GM21723 (cell line): ENCODE data around the gene CD248.
A peak's percentile ranks its signal among the peaks of the same experiment; 100 is the strongest.
"Not testable (repeated sequence)": the region's sequence is repeated elsewhere in the genome, so short reads cannot be mapped to it uniquely, and the experiment has no call there.

Experiments used
- ATAC-seq: cut with Tn5 transposase; IDR thresholded peaks from one replicate; pipeline ENCODE4 v1.9.1; 2021; ENCODE audit warnings: mild to moderate bottlenecking, moderate library complexity; ENCODE audit not compliant: unreplicated experiment

Gene CD248

DNA sequence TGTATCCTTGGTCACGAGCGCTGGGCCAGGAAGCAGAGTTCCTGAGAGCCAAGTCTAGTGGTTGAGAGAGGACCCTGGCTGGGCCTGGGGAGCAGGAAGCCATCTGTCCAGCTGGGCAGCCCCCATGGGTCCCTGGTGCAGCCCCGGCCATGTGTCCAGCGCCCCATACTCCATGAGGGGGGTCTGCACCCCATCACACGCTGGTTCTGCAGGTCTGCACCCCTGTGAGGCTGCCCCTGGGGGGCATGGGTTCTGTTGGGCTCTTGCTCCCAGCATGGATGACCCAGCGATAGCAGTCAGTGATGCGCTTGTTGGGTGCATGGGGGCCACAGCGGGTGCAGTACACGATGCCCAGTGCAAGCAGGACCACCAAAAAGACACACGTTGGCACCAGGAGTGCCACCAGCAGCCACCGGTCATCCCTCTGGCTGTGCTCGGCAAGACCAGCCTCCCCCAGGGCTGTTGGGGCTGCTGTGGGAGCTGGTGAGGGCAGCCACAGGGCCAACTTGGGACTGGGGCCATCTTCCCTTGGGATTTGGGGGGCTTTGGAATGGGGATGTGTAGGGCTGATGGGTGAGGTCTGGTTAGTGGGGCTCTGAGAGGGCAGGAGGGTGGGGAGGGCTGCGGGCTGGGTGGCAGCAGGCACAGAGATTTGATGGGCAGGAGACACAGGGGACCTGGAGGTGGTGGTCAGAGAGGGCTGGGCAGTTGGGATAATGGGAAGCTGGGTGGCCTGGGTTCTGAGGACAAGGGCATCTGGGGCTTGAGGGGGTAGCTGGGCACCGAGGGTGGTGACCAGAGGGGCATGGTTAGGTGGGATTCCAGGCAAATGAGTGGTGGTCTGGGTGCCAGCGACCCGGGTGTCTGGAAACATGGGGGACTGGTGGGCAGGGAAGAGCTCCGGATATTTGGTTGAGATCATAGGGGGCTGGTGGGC lies 2.0 kb downstream of the CD248 start:
- ATAC-seq: no peak

DNA sequence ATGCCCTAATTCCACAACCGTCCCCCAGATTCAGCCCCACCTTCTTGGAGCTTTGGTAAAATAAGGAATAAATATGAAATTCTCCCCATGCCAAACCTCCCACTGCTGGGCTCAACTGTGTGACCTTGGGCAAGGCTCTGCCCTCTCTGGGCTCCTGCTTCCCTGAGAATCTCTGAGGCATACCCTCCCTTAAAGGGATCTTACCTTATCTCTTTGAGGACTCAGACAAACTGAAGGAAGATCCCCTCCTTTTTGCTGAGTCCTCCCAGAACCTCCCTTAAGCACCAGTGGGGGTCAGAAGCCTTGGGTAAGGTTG lies 2.7 kb downstream of the CD248 start:
- ATAC-seq: no peak

DNA sequence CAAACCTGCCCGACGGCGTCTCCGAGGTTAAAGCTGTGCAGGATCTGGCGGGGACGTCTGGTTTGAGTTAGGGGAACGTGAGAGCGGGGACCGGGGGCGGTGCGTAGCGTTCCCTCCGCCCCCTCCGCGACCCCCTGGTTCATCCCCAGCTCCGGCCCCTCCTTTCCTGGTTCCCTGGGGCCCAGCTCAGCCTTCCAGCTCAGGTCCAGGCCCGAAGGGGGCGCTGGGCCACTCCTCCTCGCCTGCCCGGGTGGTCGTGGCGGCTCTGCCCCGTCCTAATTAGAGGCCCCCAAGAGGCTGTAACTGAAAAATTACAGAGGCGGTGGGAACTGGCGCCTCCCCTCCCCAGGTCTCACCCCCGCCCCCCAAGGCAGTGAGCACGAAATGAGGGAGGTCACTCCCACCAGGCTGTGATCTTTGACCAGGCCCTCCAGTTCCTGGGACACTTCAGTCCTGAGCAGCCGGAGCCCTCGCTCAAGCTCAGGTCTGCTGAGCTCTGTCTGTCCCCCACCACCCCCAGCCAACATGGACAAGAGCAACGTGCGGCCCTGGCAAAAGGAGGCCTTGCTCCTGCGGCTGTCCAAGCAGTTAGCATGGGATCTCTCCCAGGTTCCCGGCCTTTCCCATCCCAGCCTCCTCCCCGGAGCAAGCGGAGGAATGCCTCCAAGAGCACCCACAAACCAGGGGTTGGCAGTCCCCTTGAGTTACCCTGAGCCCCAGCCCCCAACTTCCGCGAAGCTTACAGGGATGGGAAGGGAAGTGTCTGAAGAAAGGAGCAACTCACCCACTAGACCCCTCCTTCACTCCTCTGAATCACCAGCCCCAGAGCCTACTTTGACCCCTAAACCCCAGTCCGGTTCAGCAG lies 3.3 kb downstream of the CD248 start:
- ATAC-seq: no peak

DNA sequence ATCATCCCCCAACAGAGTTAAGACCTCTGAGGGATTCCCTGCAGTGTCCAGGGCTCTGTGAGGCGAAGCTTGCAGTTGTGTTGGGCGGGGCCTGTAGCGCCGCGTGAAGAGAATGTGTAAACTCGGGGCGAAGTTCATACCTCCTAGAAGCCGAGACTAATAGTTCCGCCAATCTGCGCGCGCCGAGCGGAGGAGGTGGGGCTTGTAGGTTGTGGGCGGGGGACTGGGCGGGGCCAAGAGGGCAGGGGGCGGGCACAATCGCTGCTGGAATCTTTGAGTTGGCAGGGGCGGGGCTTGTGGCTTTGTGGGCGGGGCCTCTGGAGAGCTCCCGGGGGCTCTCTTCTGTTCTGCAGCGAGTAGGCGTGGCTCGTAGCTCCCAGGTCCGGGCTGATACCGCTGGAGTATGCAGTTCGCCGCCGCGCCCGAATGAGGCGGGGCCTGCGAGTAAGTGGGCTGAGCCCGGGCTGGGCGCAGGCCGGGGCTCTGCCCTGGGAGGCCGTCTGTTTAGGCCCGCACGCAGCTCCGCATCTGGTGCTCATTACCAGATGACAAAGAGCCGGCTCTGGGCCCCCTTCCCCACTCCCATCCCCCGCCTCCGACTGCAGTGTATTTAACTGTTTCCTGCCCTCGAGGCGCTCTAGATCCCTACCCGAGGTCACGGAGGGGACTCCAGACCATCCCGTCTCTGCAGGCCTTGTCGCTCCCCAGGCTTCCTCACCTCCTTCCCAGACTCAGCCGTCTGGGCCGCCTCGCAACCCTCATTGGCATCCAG lies 4.1 kb downstream of the CD248 start:
- ATAC-seq: peak; percentile 71

DNA sequence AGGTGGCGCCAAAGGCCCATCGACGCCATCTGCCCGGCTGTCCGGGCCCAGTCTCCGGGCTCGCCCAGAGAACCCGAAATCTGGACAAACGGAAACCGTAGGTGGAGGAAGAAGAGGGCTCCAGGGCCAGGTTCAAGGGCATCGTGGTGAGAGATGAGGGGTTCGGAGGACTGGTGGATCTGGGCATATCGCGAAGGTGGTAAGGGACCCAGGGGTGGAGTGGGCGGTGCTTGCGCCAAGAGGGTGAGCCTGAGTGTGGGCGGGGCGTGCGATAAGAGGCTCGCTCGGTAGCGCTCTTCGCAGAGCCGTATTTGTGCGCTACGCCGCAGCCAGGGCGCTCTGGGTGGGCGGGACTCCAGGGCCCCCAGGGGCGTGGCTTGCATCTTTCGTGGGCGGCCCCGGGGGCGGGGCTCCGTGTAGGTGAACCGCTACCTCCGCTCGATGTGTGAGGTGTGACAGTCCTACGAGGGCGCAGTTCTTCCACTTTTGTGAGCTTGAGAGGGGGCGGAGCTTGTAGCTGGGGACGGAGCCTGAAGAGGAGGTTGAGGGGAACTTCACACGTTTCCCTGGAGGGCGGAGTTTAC lies 4.8 kb downstream of the CD248 start:
- ATAC-seq: peak; percentile 65

DNA sequence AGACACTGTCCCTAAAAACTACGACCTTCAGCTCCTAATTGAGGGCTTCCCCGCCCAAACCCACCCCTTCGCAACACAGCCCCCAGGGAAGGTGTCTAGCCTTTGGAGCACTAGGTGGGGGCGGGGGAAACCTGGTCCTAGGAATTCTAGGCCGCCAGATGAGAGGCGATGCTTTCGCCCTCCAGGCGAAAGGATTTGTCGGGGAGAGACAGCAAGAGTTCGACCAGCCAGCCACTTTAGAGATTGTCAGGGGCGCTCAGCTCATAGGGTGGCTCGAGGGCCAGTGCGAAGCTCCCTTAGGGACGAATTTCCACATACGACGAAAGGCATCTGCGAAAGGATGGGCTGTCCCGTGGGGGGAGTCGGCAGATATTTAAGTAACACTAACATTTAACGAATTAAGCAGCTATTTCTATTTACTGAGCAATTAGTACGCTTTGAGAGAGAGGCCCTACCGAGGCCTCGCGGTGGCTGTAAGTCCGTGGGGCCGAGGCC lies 5.3 kb downstream of the CD248 start:
- ATAC-seq: no peak

DNA sequence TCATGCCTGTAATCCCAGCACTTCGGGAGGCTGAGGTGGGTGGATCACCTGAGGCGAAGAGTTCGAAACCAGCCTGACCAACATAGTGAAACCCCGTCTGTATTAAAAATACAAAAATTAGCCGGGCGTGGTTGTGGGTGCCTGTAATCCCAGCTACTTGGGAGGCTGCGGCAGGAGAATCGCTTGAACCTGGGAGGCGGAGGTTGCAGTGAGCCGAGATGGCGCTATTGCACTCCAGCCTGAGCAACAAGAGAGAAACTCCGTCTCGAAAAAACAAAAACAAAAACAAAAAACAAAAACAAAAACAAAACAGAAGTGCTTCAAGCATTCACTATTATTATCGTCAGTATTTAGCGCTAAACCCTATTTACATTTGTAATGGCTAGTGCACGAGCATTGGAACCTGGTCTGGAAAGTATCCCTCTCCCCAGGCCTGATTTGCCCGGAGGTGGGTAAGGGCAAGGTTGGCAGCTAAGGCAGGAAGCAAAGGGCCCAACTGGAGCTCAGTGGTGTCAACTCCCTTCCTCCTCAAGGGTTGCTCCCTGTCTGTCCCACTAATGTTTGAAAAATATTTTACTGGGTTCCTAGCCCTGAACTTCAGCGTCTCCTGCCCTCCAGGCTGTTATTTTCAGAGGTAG lies 5.9 kb downstream of the CD248 start:
- ATAC-seq: not testable (repeated sequence)

DNA sequence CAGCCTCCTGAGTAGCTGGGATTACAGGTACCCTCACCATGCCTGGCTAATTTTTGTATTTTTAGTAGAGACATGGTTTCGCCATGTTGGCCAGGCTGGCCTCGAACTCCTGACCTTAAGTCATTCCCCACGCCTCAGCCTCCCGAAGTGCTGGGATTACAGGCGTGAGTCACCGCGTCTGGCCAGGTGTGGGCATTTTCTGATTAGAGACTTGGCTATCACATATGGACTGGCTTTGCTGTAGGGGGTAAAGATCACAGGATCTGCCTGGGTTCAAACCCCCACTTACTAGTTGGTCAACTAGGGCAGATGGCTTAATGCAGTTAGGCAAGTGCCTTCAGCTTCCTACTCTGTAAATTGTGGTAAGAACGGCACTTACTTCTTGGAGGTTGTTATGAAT lies 6.5 kb downstream of the CD248 start:
- ATAC-seq: no peak

DNA sequence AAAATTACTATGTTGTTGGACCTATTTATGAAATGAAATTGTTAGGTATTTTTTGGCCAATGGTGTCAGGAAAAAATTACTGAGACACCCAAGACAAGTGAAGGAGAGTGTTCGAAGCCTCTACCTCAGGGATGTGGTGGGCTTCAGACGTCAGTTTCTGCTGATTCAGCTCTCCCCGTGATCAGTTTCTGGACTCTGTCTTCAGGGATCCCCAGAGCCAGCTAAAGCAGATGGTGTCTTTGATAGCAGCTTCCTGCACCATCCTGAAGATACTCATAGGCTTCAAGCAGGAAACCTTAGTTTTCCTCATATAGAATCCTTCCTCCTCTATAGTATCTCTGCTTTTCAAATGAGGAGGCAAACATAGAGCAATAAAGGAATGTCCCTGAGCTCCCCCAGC lies 7.4 kb downstream of the CD248 start:
- ATAC-seq: no peak

DNA sequence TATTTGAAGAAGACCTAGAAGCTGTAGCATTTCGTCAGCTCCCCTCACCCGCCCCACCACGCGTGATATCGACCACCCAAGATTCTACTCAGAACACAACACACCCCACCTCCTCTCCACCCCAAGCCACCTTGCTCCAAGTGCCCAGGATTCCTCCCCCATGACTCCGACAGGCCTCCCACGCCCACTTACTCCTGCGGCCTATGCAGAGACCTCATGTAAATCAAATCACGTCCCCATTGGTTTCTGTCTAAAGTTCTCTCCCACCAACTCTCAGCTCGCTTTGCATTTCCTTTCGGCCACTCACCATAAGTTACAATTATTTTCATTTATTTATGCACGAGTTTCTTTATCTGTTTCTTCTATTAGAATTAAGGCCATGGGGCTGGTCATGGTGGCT lies 14.2 kb downstream of the CD248 start:
- no peak for ATAC-seq

DNA sequence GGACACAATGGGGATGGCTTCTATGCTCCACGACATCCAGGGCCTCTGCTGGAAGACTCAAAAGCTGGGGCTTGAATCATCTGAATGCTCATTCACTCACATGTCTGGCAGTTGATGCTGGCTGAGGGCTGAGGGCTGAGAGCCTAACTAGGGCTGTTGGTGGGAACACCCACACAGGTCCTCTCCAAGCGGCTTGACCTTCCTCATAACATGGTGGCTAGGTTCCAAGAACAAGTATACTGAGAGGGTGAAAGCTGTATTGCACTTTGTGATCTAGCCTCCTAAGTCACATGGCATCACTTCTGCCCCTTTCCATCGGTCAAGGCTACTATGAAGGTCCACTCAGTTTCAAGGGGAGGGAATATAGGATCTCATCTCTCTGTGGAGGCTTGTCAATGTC lies 17.7 kb downstream of the CD248 start:
- no peak for ATAC-seq

DNA sequence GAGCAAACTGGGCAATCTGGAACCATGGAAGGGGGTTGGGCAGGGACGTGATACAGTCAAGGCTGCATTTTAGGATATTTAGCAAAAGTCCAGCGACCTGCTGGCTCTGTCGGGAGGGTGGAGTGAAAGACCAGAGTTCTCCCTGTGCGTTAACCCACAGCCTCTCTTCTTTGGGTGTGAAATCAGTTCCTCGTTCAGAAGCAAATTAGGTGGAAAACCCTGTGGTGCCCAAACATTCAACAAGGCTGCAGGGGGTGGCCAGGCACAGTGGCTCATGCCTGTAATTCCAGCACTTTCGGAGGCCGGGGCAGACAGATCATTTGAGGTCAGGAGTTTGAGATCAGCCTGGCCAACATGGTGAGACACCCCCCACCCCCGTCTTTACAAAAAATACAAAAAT lies 19.2 kb downstream of the CD248 start:
- no peak for ATAC-seq

DNA sequence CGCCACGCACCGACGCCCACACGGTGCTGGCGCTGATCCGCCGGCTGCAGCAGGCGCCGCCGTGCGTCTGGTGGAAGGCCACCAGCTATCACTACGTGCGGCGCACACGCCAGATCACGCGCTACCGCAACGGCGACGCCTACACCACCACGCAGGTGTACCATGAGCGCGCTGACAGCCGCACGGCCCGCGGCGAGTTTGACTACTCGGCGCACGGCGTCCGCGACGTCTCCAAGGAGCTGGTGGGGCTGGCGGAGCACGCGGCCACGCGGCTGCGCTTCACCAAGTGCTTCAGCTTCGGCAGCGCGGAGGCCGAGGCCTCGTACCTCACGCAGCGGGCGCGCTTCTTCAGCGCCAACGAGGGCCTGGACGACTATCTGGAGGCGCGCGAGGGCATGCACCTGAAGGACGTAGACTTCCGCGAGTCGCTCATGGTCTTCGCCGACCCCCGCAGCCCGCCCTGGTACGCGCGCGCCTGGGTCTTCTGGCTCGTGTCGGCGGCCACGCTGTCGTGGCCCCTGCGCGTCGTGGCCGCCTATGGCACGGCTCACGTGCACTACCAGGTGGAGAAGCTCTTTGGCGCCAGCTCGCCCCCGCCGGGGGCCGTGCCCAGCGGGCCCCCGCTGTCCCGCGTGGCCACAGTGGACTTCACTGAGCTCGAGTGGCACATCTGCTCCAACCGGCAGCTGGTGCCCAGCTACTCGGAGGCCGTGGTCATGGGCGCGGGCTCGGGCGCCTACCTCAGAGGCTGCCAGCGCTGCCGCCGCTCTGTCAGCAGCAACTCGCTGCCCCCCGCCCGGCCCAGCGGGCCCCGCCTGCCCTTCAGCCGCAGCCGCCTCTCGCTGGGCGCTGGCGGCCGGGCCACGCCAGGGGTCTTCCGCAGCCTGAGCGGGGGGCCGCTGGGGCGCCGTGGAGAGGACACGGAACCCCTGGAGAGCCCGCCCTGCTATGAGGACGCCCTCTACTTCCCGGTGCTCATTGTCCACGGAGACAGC lies 21.9 kb downstream of the CD248 start:
- no peak for ATAC-seq

DNA sequence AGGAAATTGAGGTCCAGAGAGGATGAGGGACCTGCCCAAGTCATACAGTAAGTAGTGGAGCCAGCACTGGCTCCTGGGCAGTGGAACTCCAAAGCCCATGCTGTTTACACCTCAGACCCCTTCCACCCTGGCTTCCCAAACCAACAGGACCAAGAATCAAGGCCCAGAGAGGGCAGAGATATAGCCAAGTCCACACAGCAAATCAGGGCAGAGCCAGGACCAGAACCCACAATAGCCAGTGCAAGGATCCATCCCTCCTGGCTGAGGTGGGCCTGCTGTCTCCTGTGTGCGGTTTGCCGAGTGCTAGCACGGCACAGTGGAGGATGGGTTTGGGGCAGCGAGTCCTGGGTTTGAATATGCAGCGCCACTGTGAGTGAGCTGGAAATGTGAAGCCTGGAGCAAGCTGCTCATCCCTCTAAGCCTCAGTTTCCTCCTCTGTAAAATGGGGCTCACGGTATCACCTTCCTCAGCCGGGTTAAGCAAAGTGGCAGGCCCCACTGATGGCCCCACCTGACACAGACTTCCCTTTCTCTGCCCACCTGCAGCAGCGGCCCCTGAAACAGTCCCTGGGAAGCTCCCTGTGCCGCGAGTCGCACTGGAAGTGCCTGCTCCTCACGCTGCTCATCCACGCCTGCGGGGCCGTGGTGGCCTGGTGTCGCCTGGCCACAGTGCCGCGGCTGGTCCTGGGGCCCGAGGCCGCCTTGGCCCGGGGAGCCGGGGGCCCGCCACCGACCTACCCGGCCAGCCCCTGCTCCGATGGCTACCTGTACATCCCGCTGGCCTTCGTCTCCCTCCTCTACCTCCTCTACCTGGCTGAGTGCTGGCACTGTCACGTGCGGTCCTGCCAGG lies 22.8 kb downstream of the CD248 start:
- no peak for ATAC-seq

DNA sequence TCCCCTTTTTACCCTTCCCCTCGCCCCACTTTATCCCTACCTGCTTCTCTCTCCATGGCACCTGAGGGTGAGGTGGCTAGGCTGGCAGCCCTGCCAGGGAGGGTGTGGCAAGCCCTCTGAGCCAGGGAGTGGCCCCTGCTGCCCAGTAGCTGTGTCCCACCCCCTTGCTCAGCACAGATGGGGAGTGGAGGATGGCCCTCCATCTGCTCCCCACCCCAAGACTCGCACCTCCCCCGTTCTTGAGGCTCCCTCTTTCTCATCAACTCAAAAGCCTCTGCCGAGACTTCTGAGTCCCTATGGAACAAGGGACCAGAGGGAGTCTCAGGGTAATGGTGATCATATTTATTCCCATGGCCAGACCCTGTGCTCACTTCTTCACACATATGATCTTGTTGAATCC lies 23.5 kb downstream of the CD248 start:
- no peak for ATAC-seq

DNA sequence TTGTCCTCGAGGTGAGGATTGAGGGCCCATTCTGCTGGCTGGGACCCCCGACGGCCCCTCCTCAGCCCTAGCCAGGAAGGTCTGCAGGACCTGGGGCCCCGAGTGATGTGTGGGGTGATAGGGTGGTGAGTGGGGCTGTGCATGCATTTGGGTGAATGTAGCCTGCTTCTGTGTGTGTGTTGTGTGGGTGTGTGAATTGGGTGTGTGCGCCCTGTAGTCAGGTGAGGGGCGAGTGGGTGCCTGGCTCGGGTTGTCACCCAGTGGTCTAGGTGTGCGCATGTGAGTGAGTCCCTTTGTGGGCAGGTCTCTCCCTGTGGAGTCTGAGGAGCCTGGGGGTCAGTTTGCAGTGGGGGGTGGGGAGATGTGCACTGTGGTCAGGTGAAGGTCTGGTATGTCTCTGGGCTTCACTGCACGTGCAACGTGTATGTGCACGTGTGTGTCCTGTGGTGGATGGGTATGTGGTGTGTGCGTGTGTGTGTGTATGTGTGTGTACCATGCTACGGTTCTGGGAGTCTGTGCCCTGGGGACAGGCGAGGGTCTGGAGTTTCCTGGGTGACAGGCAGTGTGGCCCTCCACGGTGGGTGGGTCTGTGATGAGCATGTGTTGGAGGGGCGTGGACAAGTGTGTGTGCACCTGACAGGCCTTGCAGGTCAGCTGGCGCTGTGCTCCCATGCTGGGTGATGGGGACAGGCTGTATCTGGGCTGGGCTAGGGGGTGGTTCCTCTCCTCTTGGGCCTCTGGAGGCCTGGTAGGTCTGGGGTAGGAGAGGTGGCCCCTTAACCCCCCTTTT lies 24.1 kb downstream of the CD248 start:
- ATAC-seq: no peak
